Ishikawa (cell line): ENCODE measurements around the gene INHBC.

Experiments
- CEBPB ChIP-seq: IDR thresholded peaks from 2 replicates; pipeline ENCODE4 v1.6.1; 2012
- CREB1 ChIP-seq: IDR thresholded peaks from 2 replicates; pipeline ENCODE4 v1.6.1; 2012; ENCODE audit warnings: low read depth
- EGR1 ChIP-seq: IDR thresholded peaks from 2 replicates; pipeline ENCODE4 v1.6.1; 2012
- EP300 ChIP-seq: IDR thresholded peaks from 2 replicates; pipeline ENCODE4 v1.6.1; 2012; ENCODE audit warnings: borderline replicate concordance
- FOXM1 ChIP-seq: IDR thresholded peaks from 2 replicates; pipeline ENCODE4 v1.6.1; 2012; ENCODE audit warnings: low read depth, borderline replicate concordance
- MAX ChIP-seq: IDR thresholded peaks from 2 replicates; pipeline ENCODE4 v1.6.1; 2012
- NFIC ChIP-seq: IDR thresholded peaks from 2 replicates; pipeline ENCODE4 v1.6.1; 2012
- RAD21 ChIP-seq: IDR thresholded peaks from 2 replicates; pipeline ENCODE4 v1.6.1; 2012; ENCODE audit warnings: low read depth
- TAF1 ChIP-seq: IDR thresholded peaks from 2 replicates; pipeline ENCODE4 v1.6.1; 2012; ENCODE audit warnings: low read depth, mild to moderate bottlenecking
- TCF12 ChIP-seq: IDR thresholded peaks from 2 replicates; pipeline ENCODE4 v1.6.1; 2012; ENCODE audit warnings: low read depth
- TEAD4 ChIP-seq: IDR thresholded peaks from 2 replicates; pipeline ENCODE4 v1.6.1; 2012
- YY1 ChIP-seq: IDR thresholded peaks from 2 replicates; pipeline ENCODE4 v1.6.1; 2012; ENCODE audit warnings: low read depth
- ZBTB7A ChIP-seq: IDR thresholded peaks from 2 replicates; pipeline ENCODE4 v1.6.1; 2012; ENCODE audit warnings: low read depth
- TF ChIP-seq, protein P1 (sequence below): IDR thresholded peaks from 2 replicates; pipeline ENCODE4 v1.6.1; 2012
- TF ChIP-seq, protein P2 (sequence below): IDR thresholded peaks from 2 replicates; pipeline ENCODE4 v1.6.1; 2012; ENCODE audit warnings: low read depth, mild to moderate bottlenecking

INHBC gene

DNA sequence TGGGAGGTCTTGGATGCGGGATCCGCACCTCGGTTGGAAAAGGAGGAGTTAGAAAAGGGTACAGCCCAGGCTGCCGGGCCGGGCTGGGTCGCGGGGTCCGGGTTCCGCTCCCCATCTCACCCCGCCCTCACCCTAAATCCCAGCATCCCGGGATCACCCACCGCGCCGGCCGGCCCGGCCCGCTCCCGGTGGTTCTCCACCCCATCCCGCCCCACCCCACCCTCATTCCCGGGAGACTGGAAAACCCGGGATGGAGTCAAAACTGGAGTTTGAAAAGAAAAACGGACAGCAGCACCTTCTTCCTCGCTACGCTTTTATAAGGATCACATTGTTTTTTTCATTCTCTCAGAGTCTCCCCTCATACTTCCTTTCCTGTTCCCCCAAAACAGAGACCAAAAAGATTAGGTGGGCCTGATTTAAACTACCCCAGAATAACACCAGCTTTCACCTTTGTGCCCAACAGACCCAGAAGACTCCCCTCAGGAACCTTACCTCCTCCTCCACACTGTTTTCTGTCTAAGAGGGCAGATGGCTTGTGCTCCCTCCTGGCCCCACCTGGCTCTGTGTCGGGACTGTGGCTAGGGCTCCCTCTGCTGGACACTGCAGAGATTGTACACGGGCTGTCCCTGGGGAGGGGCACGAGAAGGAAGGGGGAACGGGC lies 27.8 kb downstream of the INHBC start:
- peak; percentile 75; the same call in 1 of the 2 replicates for TF ChIP-seq MAX
- TF ChIP-seq CEBPB = no peak
- TF ChIP-seq EGR1 = no peak
- TF ChIP-seq NFIC = peak; percentile 22; the same call in 1 of the 2 replicates
- no peak; the same call in 1 of the 2 replicates for TF ChIP-seq TAF1
- 0 out of 2 replicates have a peak, but pooled peaks have one; percentile 17 for TF ChIP-seq CREB1
- no peak for TF ChIP-seq ZBTB7A
- 0 out of 2 replicates have a peak, but pooled peaks have one; percentile 6 for TF ChIP-seq FOXM1
- no peak; the same call in 1 of the 2 replicates for TF ChIP-seq YY1
- TF ChIP-seq TEAD4 = no peak
- TF ChIP-seq, protein P1, sequence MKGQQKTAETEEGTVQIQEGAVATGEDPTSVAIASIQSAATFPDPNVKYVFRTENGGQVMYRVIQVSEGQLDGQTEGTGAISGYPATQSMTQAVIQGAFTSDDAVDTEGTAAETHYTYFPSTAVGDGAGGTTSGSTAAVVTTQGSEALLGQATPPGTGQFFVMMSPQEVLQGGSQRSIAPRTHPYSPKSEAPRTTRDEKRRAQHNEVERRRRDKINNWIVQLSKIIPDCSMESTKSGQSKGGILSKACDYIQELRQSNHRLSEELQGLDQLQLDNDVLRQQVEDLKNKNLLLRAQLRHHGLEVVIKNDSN = 0 out of 2 replicates have a peak, but pooled peaks have one; percentile 6
- TF ChIP-seq TCF12 = no peak
- peak; percentile 92 for TF ChIP-seq RAD21
- TF ChIP-seq, protein P2, sequence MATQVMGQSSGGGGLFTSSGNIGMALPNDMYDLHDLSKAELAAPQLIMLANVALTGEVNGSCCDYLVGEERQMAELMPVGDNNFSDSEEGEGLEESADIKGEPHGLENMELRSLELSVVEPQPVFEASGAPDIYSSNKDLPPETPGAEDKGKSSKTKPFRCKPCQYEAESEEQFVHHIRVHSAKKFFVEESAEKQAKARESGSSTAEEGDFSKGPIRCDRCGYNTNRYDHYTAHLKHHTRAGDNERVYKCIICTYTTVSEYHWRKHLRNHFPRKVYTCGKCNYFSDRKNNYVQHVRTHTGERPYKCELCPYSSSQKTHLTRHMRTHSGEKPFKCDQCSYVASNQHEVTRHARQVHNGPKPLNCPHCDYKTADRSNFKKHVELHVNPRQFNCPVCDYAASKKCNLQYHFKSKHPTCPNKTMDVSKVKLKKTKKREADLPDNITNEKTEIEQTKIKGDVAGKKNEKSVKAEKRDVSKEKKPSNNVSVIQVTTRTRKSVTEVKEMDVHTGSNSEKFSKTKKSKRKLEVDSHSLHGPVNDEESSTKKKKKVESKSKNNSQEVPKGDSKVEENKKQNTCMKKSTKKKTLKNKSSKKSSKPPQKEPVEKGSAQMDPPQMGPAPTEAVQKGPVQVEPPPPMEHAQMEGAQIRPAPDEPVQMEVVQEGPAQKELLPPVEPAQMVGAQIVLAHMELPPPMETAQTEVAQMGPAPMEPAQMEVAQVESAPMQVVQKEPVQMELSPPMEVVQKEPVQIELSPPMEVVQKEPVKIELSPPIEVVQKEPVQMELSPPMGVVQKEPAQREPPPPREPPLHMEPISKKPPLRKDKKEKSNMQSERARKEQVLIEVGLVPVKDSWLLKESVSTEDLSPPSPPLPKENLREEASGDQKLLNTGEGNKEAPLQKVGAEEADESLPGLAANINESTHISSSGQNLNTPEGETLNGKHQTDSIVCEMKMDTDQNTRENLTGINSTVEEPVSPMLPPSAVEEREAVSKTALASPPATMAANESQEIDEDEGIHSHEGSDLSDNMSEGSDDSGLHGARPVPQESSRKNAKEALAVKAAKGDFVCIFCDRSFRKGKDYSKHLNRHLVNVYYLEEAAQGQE = no peak
- no peak for TF ChIP-seq EP300

DNA sequence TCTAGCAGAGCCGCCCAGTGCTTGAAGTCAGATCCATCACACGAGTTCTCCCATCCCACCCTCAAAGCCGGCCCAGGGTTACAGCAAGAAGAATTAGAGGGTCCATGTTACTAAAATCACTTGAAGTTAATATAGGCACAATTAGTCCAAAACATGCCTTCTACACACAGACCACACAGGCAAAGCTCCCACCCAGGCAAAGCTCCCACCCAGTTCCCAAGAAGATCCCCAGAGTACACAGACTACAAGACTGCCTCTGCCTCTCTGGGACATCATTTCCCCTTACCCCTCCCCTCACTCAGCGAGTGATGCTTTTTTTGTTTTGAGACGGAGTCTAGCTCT lies 28.3 kb downstream of the INHBC start:
- TF ChIP-seq TCF12 = no peak
- TF ChIP-seq EGR1 = no peak
- no peak for TF ChIP-seq TEAD4
- 0 out of 2 replicates have a peak, but pooled peaks have one; percentile 27 for TF ChIP-seq TAF1
- no peak for TF ChIP-seq MAX
- TF ChIP-seq CEBPB = no peak
- no peak for TF ChIP-seq YY1
- TF ChIP-seq ZBTB7A = no peak

GRCh38 chr12:57464569-57464968 lies 30.0 kb downstream of the INHBC start:
- TF ChIP-seq EGR1 = no peak
- no peak for TF ChIP-seq NFIC
- TF ChIP-seq TCF12 = no peak
- TF ChIP-seq RAD21 = no peak
- TF ChIP-seq, protein P2 = no peak
- TF ChIP-seq EP300 = no peak
- no peak for TF ChIP-seq CEBPB
- TF ChIP-seq YY1 = no peak

GRCh38 chr12:57465030-57465746 lies 30.6 kb downstream of the INHBC start:
- TF ChIP-seq YY1 = no peak
- TF ChIP-seq NFIC = no peak
- TF ChIP-seq EGR1 = no peak
- no peak for TF ChIP-seq CREB1
- no peak for TF ChIP-seq EP300
- TF ChIP-seq TEAD4 = no peak
- TF ChIP-seq TAF1 = no peak
- TF ChIP-seq RAD21 = no peak
- no peak for TF ChIP-seq TCF12
- TF ChIP-seq, protein P2 = no peak
- no peak for TF ChIP-seq FOXM1
- TF ChIP-seq ZBTB7A = no peak
- TF ChIP-seq, protein P1 = no peak
- TF ChIP-seq MAX = no peak
- TF ChIP-seq CEBPB = no peak
